ENCODE data around the gene ZNF555. TPM values are rescaled to one million over a fixed set of nuclear protein-coding genes. Genes with fewer than 3 reads are reported as not detected.

The ZNF555 gene
- total and polyA plus RNA-seq, 9 of the 15 experiments (the other 6 are each of a cell fraction or from before 2014, with no cell fraction given): 2.0 to 6.7 (median 5.4) TPM

DNA sequence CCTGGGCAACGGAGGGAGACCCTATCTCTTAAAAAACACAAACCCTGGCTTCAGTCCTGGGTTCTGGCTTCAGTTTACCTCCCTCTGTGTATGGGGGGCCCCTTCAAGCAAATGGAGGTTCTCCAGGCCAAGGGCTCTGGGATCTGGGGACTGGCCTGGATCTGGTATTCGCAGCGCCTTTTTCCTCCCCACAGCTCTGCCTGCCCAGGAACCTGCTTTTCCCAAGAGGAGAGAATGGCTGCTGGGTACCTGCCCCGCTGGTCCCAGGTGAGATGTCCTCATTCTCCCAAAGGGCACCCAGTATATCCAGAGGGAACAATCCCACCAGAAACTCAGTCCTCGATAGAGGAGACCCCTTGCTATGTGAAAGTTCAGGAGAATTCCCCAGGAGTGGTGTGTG is 18.4 kb upstream of the ZNF555 start:
- H3K27me3 ChIP-seq (ENCODE audit: control insufficient read depth in 2 of 2, insufficient read depth in 2 of 2, low read length in 2 of 2): no peaks in the 10 kb centered on the region
- peaks cover 0 to 15% of the 10 kb centered on the region in 2 experiments; a peak in 3 of 5 replicates for H3K4me1 ChIP-seq (replicated peaks in 1 of 2; ENCODE audit: control insufficient read depth in 2 of 2, insufficient read depth in 2 of 2, low read length in 2 of 2)
- FAIRE-seq (no peak), ATAC-seq (no peak), DNase-seq (ENCODE audit: extremely low read depth in 1 of 4, low spot score in 3 of 4) (peak in 1 of 4 experiments; percentile 2)
- BruUV-seq (replicated peaks): no TSS peak
- H3K9me1 ChIP-seq (ENCODE audit: control insufficient read depth, insufficient read depth, low read length): no peaks in the 10 kb centered on the region
- no peak for TF ChIP-seq POLR3A (IDR thresholded peaks at IDR 0.05; ENCODE audit: borderline replicate concordance, extremely low read depth, insufficient read depth, insufficient read length)
- no peak for TF ChIP-seq ZNF584 (CRISPR knock-in tag; IDR thresholded peaks at IDR 0.05; ENCODE audit: low read depth)
- TF ChIP-seq, protein P1, sequence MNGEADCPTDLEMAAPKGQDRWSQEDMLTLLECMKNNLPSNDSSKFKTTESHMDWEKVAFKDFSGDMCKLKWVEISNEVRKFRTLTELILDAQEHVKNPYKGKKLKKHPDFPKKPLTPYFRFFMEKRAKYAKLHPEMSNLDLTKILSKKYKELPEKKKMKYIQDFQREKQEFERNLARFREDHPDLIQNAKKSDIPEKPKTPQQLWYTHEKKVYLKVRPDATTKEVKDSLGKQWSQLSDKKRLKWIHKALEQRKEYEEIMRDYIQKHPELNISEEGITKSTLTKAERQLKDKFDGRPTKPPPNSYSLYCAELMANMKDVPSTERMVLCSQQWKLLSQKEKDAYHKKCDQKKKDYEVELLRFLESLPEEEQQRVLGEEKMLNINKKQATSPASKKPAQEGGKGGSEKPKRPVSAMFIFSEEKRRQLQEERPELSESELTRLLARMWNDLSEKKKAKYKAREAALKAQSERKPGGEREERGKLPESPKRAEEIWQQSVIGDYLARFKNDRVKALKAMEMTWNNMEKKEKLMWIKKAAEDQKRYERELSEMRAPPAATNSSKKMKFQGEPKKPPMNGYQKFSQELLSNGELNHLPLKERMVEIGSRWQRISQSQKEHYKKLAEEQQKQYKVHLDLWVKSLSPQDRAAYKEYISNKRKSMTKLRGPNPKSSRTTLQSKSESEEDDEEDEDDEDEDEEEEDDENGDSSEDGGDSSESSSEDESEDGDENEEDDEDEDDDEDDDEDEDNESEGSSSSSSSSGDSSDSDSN (IDR thresholded peaks at IDR 0.05; ENCODE audit: borderline replicate concordance in 1 of 2, low read depth in 2 of 2, low read length in 2 of 2): no peak
- no peak for TF ChIP-seq MCM3 (IDR thresholded peaks at IDR 0.05)
- TF ChIP-seq CC2D1A (IDR thresholded peaks at IDR 0.05): no peak
- TF ChIP-seq MEF2D (tag; conservative IDR thresholded peaks at IDR 0.05; ENCODE audit: low read depth): no peak
- no peak for TF ChIP-seq FOXM1 (IDR thresholded peaks at IDR 0.05; ENCODE audit: low read depth)
- TF ChIP-seq FOXM1 (CRISPR knock-in tag; IDR thresholded peaks at IDR 0.05; ENCODE audit: low read depth): no peak
- no peak for TF ChIP-seq HNRNPLL (IDR thresholded peaks at IDR 0.05; ENCODE audit: low read depth, low read length, poor library complexity, severe bottlenecking)
- no peak for TF ChIP-seq POU5F1 (IDR thresholded peaks at IDR 0.05; ENCODE audit: borderline replicate concordance, low read depth, low read length, partially characterized antibody)
- TF ChIP-seq KDM1A (IDR thresholded peaks at IDR 0.05): no peak
- TF ChIP-seq ZNF696 (CRISPR knock-in tag; conservative IDR thresholded peaks at IDR 0.05): no peak
- no peak for TF ChIP-seq ZNF253 (CRISPR knock-in tag; conservative IDR thresholded peaks at IDR 0.05)
- no peak for TF ChIP-seq MAFK (IDR thresholded peaks at IDR 0.05; ENCODE audit: low read length)
- TF ChIP-seq ZNF699 (CRISPR knock-in tag; IDR thresholded peaks at IDR 0.05; ENCODE audit: insufficient replicate concordance): no peak
- TF ChIP-seq POLR2AphosphoS2 (IDR thresholded peaks at IDR 0.05; ENCODE audit: low read length): no peak
- no peak for TF ChIP-seq JUND (IDR thresholded peaks at IDR 0.05; ENCODE audit: borderline replicate concordance, low read depth, low read length)
- TF ChIP-seq JUND (tag; IDR thresholded peaks at IDR 0.05; ENCODE audit: borderline replicate concordance, low read depth, low read length): no peak
- TF ChIP-seq ZNF133 (CRISPR knock-in tag; IDR thresholded peaks at IDR 0.05): no peak
- TF ChIP-seq NFATC3 (IDR thresholded peaks at IDR 0.05): no peak
- TF ChIP-seq, protein P2, sequence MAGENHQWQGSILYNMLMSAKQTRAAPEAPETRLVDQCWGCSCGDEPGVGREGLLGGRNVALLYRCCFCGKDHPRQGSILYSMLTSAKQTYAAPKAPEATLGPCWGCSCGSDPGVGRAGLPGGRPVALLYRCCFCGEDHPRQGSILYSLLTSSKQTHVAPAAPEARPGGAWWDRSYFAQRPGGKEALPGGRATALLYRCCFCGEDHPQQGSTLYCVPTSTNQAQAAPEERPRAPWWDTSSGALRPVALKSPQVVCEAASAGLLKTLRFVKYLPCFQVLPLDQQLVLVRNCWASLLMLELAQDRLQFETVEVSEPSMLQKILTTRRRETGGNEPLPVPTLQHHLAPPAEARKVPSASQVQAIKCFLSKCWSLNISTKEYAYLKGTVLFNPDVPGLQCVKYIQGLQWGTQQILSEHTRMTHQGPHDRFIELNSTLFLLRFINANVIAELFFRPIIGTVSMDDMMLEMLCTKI (IDR thresholded peaks at IDR 0.05; ENCODE audit: partially characterized antibody): no peak
- POLR2A ChIA-PET: interaction anchor here (0.7 to 1.5 kb wide), 4 partner anchors 12 to 214 kb away, joined by 3 to 4 read pairs (median 3); partner anchors contain the start of gene ZNF555
- H3K9me3 ChIP-seq (replicated peaks; ENCODE audit: control insufficient read depth, insufficient read depth, low read depth, low read length): 0 out of 2 replicates have a peak, but pooled peaks cover 1% of the 10 kb centered on the region
- CTCF ChIA-PET (ENCODE audit: low intra/inter-chr PET ratio): no interaction called here
- no peak overlapping the region for H3K27ac ChIP-seq (ENCODE audit: extremely low read depth, low read depth, low read length)
- no peaks in the 10 kb centered on the region for H3K36me3 ChIP-seq (ENCODE audit: control insufficient read depth, insufficient read depth, low read length)
- intact Hi-C loops (cut with micrococcal nuclease) (no loop called here), in situ Hi-C loops (cut with MboI) (no loop called here)
- H4K20me1 ChIP-seq (replicated peaks; ENCODE audit: control insufficient read depth, insufficient read depth, low read length): no peaks in the 10 kb centered on the region
- 60% methylated on average over 3 of the region's 5 CpGs for WGBS (ENCODE audit: insufficient coverage, low coverage, missing lambda C conversion rate)
- H3K9ac ChIP-seq (ENCODE audit: insufficient read depth in 1 of 2, low read depth in 2 of 2, low read length in 2 of 2): no peak overlapping the region
- H3K79me2 ChIP-seq (ENCODE audit: control insufficient read depth, insufficient read depth, low read length): peaks cover 7% of the 10 kb centered on the region
- no peak overlapping the region for H3K4me3 ChIP-seq
- no peak overlapping the region for H3K4me2 ChIP-seq (ENCODE audit: insufficient read depth, low read length)
- H2AFZ ChIP-seq (ENCODE audit: low read depth, low read length): no peak overlapping the region

All from K562 (cell line).